ENCODE results near the gene CCDC91.

DNA sequence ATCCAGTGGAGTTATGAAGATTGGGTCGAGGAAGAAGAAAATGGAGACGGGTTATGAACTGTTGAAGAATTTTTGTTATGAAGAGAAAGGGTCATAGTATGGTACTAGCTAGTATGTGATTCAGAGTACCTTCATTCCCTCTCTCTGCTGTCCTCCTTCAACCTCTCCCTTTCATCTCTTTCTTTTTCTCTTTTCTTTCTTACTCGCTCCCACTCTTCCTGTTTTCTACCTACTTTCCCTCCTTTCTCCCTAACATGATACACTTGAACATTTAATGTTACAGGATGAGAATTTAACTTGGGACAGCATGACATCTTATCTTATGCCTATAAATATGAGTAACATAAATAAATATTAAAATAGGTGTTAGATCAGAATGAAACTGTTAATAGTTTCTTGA is 112.9 kb downstream of the CCDC91 start:
- TF ChIP-seq, protein P1, sequence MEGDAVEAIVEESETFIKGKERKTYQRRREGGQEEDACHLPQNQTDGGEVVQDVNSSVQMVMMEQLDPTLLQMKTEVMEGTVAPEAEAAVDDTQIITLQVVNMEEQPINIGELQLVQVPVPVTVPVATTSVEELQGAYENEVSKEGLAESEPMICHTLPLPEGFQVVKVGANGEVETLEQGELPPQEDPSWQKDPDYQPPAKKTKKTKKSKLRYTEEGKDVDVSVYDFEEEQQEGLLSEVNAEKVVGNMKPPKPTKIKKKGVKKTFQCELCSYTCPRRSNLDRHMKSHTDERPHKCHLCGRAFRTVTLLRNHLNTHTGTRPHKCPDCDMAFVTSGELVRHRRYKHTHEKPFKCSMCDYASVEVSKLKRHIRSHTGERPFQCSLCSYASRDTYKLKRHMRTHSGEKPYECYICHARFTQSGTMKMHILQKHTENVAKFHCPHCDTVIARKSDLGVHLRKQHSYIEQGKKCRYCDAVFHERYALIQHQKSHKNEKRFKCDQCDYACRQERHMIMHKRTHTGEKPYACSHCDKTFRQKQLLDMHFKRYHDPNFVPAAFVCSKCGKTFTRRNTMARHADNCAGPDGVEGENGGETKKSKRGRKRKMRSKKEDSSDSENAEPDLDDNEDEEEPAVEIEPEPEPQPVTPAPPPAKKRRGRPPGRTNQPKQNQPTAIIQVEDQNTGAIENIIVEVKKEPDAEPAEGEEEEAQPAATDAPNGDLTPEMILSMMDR (IDR thresholded peaks at IDR 0.05), result no peak
- TF ChIP-seq POLR2AphosphoS5 (IDR thresholded peaks at IDR 0.05; ENCODE audit: low read depth, low read length) (no peak), TCF7L2 (IDR thresholded peaks at IDR 0.05; ENCODE audit: low read depth, low read length) (no peak), SIN3A (IDR thresholded peaks at IDR 0.05; ENCODE audit: borderline replicate concordance, insufficient read depth, low read depth, low read length) (no peak)
- TF ChIP-seq, protein P2, sequence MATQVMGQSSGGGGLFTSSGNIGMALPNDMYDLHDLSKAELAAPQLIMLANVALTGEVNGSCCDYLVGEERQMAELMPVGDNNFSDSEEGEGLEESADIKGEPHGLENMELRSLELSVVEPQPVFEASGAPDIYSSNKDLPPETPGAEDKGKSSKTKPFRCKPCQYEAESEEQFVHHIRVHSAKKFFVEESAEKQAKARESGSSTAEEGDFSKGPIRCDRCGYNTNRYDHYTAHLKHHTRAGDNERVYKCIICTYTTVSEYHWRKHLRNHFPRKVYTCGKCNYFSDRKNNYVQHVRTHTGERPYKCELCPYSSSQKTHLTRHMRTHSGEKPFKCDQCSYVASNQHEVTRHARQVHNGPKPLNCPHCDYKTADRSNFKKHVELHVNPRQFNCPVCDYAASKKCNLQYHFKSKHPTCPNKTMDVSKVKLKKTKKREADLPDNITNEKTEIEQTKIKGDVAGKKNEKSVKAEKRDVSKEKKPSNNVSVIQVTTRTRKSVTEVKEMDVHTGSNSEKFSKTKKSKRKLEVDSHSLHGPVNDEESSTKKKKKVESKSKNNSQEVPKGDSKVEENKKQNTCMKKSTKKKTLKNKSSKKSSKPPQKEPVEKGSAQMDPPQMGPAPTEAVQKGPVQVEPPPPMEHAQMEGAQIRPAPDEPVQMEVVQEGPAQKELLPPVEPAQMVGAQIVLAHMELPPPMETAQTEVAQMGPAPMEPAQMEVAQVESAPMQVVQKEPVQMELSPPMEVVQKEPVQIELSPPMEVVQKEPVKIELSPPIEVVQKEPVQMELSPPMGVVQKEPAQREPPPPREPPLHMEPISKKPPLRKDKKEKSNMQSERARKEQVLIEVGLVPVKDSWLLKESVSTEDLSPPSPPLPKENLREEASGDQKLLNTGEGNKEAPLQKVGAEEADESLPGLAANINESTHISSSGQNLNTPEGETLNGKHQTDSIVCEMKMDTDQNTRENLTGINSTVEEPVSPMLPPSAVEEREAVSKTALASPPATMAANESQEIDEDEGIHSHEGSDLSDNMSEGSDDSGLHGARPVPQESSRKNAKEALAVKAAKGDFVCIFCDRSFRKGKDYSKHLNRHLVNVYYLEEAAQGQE (IDR thresholded peaks at IDR 0.05; ENCODE audit: insufficient read depth in 1 of 2, low read depth in 2 of 2, low read length in 1 of 2), result no peak
